NCI-H2227 (cell line): ENCODE results near the gene ATP6V1E1.

ENCODE experiments used
- DNase-seq: peaks from one replicate; lab custom pipeline; 2025; ENCODE audit not compliant: unreplicated experiment; lab: John Stamatoyannopoulos, UW

The ATP6V1E1 gene

DNA sequence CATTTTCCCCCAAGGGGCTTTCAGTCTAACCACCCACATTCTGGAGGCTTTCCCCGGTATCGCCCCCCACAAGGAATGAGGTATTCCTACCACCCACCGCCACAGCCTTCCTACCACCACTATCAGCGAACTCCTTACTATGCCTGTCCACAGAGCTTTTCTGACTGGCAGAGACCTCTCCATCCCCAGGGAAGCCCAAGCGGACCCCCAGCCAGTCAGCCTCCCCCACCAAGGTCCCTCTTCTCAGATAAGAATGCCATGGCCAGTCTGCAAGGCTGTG, 79.9 kb downstream of the ATP6V1E1 start:
- DNase-seq = no peak

DNA sequence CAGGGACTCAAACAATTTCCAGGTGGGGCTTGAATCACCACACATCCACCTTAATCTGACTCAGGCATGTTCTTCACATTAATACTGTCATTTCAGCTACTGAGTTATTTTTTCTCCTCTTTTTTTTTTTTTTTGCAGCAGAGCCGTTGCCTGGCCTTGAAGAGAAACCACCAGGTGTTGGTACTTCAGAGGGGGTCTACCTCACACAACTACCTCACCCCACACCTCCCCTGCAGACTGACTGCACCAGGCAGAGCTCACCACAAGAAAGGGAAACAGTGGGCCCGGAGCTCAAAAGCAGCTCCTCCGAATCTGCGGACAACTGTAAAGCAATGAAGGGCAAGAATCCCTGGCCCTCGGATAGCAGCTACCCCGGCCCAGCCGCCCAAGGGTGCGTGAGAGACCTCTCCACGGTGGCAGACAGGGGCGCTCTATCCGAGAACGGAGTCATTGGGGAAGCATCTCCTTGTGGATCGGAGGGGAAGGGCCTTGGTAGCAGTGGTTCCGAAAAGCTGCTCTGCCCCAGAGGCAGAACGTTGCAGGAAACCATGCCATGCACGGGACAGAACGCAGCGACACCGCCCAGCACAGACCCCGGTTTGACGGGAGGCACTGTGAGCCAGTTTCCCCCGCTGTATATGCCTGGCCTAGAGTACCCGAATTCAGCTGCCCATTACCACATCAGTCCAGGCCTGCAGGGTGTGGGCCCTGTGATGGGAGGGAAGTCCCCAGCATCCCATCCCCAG, 80.4 kb downstream of the ATP6V1E1 start:
- DNase-seq = no peak

DNA sequence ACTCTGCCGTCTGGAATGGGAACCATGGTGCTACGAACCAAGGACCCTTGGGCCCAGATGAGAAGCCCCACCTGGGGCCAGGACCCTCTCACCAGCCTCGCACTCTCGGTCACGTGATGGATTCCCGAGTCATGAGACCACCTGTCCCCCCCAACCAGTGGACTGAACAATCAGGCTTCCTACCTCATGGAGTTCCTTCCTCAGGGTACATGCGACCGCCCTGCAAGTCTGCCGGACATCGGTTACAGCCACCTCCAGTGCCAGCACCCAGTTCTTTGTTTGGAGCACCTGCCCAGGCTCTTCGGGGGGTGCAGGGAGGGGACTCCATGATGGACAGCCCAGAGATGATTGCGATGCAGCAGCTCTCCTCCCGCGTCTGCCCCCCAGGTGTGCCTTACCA, 86.1 kb downstream of the ATP6V1E1 start:
- DNase-seq = no peak
